Measurements from ENCODE around the gene RELA. TPM values are rescaled to one million over a fixed set of nuclear protein-coding genes. Genes with fewer than 3 reads are reported as not detected.
A peak's percentile ranks its signal among the peaks of the same experiment; 100 is the strongest.

Gene RELA
- total RNA-seq, 1 experiment from 2014 or later = 35.1 TPM

- TF ChIP-seq, protein P1, sequence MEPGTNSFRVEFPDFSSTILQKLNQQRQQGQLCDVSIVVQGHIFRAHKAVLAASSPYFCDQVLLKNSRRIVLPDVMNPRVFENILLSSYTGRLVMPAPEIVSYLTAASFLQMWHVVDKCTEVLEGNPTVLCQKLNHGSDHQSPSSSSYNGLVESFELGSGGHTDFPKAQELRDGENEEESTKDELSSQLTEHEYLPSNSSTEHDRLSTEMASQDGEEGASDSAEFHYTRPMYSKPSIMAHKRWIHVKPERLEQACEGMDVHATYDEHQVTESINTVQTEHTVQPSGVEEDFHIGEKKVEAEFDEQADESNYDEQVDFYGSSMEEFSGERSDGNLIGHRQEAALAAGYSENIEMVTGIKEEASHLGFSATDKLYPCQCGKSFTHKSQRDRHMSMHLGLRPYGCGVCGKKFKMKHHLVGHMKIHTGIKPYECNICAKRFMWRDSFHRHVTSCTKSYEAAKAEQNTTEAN (CRISPR knock-in tag; IDR thresholded peaks at IDR 0.05) = peak; percentile 97
- peak; percentile 99 for TF ChIP-seq FOXP1 (CRISPR knock-in tag; IDR thresholded peaks at IDR 0.05; ENCODE audit: borderline replicate concordance)
- TF ChIP-seq, protein P2, sequence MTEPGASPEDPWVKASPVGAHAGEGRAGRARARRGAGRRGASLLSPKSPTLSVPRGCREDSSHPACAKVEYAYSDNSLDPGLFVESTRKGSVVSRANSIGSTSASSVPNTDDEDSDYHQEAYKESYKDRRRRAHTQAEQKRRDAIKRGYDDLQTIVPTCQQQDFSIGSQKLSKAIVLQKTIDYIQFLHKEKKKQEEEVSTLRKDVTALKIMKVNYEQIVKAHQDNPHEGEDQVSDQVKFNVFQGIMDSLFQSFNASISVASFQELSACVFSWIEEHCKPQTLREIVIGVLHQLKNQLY (CRISPR knock-in tag; IDR thresholded peaks at IDR 0.05) = peak; percentile 98
- TF ChIP-seq ZNF138 (CRISPR knock-in tag; conservative IDR thresholded peaks at IDR 0.05) = peak; percentile 98
- TF ChIP-seq CTCF (IDR thresholded peaks at IDR 0.05) = no peak
- peak; percentile 91 for TF ChIP-seq CREM (CRISPR knock-in tag; IDR thresholded peaks at IDR 0.05)
- no peak for TF ChIP-seq GRHL2 (CRISPR knock-in tag; IDR thresholded peaks at IDR 0.05; ENCODE audit: insufficient replicate concordance, severe bottlenecking)
- TF ChIP-seq FOXJ3 (CRISPR knock-in tag; IDR thresholded peaks at IDR 0.05; ENCODE audit: borderline replicate concordance) = 0 out of 2 replicates have a peak, but pooled peaks have one; percentile 40
- no peak for TF ChIP-seq ZNF416 (CRISPR knock-in tag; IDR thresholded peaks at IDR 0.05)
- TF ChIP-seq, protein P3, sequence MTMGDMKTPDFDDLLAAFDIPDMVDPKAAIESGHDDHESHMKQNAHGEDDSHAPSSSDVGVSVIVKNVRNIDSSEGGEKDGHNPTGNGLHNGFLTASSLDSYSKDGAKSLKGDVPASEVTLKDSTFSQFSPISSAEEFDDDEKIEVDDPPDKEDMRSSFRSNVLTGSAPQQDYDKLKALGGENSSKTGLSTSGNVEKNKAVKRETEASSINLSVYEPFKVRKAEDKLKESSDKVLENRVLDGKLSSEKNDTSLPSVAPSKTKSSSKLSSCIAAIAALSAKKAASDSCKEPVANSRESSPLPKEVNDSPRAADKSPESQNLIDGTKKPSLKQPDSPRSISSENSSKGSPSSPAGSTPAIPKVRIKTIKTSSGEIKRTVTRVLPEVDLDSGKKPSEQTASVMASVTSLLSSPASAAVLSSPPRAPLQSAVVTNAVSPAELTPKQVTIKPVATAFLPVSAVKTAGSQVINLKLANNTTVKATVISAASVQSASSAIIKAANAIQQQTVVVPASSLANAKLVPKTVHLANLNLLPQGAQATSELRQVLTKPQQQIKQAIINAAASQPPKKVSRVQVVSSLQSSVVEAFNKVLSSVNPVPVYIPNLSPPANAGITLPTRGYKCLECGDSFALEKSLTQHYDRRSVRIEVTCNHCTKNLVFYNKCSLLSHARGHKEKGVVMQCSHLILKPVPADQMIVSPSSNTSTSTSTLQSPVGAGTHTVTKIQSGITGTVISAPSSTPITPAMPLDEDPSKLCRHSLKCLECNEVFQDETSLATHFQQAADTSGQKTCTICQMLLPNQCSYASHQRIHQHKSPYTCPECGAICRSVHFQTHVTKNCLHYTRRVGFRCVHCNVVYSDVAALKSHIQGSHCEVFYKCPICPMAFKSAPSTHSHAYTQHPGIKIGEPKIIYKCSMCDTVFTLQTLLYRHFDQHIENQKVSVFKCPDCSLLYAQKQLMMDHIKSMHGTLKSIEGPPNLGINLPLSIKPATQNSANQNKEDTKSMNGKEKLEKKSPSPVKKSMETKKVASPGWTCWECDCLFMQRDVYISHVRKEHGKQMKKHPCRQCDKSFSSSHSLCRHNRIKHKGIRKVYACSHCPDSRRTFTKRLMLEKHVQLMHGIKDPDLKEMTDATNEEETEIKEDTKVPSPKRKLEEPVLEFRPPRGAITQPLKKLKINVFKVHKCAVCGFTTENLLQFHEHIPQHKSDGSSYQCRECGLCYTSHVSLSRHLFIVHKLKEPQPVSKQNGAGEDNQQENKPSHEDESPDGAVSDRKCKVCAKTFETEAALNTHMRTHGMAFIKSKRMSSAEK (CRISPR knock-in tag; IDR thresholded peaks at IDR 0.05; ENCODE audit: borderline replicate concordance) = no peak
- no peak for TF ChIP-seq ZMAT4 (CRISPR knock-in tag; IDR thresholded peaks at IDR 0.05)
- peak; percentile 99 for TF ChIP-seq TEAD1 (CRISPR knock-in tag; IDR thresholded peaks at IDR 0.05)
- TF ChIP-seq ZSCAN18 (CRISPR knock-in tag; IDR thresholded peaks at IDR 0.05) = no peak
- TF ChIP-seq NR2C2 (CRISPR knock-in tag; IDR thresholded peaks at IDR 0.05) = peak; percentile 82
- TF ChIP-seq ZNF396 (CRISPR knock-in tag; IDR thresholded peaks at IDR 0.05; ENCODE audit: borderline replicate concordance) = no peak
- peak; percentile 90; the same call in 1 of the 2 replicates for TF ChIP-seq ZNF219 (CRISPR knock-in tag; IDR thresholded peaks at IDR 0.05; ENCODE audit: borderline replicate concordance)
- TF ChIP-seq ZNF423 (CRISPR knock-in tag; IDR thresholded peaks at IDR 0.05) = no peak
- peak; percentile 99 for TF ChIP-seq MYBL2 (CRISPR knock-in tag; IDR thresholded peaks at IDR 0.05)
- TF ChIP-seq, protein P4, sequence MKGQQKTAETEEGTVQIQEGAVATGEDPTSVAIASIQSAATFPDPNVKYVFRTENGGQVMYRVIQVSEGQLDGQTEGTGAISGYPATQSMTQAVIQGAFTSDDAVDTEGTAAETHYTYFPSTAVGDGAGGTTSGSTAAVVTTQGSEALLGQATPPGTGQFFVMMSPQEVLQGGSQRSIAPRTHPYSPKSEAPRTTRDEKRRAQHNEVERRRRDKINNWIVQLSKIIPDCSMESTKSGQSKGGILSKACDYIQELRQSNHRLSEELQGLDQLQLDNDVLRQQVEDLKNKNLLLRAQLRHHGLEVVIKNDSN (CRISPR knock-in tag; IDR thresholded peaks at IDR 0.05) = peak; percentile 88
- TF ChIP-seq, protein P5, sequence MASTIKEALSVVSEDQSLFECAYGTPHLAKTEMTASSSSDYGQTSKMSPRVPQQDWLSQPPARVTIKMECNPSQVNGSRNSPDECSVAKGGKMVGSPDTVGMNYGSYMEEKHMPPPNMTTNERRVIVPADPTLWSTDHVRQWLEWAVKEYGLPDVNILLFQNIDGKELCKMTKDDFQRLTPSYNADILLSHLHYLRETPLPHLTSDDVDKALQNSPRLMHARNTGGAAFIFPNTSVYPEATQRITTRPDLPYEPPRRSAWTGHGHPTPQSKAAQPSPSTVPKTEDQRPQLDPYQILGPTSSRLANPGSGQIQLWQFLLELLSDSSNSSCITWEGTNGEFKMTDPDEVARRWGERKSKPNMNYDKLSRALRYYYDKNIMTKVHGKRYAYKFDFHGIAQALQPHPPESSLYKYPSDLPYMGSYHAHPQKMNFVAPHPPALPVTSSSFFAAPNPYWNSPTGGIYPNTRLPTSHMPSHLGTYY (CRISPR knock-in tag; IDR thresholded peaks at IDR 0.05) = no peak
- TF ChIP-seq, protein P6, sequence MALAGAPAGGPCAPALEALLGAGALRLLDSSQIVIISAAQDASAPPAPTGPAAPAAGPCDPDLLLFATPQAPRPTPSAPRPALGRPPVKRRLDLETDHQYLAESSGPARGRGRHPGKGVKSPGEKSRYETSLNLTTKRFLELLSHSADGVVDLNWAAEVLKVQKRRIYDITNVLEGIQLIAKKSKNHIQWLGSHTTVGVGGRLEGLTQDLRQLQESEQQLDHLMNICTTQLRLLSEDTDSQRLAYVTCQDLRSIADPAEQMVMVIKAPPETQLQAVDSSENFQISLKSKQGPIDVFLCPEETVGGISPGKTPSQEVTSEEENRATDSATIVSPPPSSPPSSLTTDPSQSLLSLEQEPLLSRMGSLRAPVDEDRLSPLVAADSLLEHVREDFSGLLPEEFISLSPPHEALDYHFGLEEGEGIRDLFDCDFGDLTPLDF (CRISPR knock-in tag; IDR thresholded peaks at IDR 0.05) = peak; percentile 97
- TF ChIP-seq ETV6 (CRISPR knock-in tag; IDR thresholded peaks at IDR 0.05) = peak; percentile 99
- TF ChIP-seq JUN (CRISPR knock-in tag; IDR thresholded peaks at IDR 0.05) = peak; percentile 97
- no peak for TF ChIP-seq GABPB1 (CRISPR knock-in tag; IDR thresholded peaks at IDR 0.05)
- TF ChIP-seq JAZF1 (CRISPR knock-in tag; IDR thresholded peaks at IDR 0.05) = no peak
- TF ChIP-seq CREB1 (CRISPR knock-in tag; IDR thresholded peaks at IDR 0.05) = peak; percentile 98
Measured at GRCh38 chr11:65606876-65607613, 55.7 kb downstream of the RELA start (continued).

Measured in WTC11 (cell line).